ENCODE results near the gene RND2.
"Not testable (repeated sequence)": the region's sequence is repeated elsewhere in the genome, so short reads cannot be mapped to it uniquely, and the experiment has no call there.

The RND2 gene, protein sequence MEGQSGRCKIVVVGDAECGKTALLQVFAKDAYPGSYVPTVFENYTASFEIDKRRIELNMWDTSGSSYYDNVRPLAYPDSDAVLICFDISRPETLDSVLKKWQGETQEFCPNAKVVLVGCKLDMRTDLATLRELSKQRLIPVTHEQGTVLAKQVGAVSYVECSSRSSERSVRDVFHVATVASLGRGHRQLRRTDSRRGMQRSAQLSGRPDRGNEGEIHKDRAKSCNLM

DNA sequence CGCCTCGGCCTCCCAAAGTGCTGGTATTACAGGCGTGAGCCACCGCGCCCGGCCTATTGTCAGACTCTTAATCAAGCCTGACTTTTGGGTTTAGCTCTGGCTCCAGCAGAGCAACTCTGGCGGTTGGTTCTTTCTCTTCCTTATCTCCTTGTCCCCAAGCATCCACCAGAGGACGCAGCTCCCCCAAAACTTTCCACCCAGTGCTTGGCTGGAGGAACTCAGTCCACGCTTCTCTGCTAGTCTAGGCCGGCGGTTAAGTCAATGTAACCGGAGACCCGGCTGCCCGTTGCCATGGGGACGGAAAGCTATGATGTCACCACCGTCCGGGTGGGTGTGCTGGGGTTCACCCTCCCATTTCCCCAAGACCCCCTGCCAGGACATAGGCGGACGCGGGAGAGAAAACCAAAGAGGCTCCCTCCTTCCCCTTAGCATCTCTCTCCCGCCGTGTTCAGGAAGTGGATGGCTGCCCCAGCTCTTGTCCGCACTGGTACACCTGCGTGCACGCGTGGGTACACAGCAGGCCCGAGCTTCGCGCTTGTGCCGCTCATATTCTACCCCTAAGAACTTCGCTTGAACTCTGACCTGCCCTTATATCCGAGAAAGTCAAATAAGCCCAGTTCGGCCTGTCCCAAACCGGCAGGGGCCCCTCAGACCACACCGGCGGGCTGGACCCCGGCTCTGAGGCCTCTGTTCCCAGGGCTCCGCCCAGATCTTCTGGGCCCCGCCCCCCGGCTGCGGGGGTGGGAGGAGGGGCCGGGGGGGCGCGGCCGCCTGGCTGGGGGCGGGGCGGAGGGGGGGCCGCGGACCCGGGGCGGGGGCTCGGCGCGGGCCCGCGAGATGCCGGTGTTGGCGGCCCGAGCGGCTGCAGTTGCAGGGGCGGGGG lies at the start of gene RND2:
Gene RND2, plus strand, starts transcription at position 825 of the 883 bp plus-strand sequence. CDS start 117 bp downstream, outside the sequence.
- peak; percentile 61 for DNase-seq (ENCODE audit: low spot score)

- DNase-seq (ENCODE audit: low spot score) = no peak
Measured at GRCh38 chr17:42975265-42975664, 49.8 kb upstream of the RND2 start.

- DNase-seq (ENCODE audit: low spot score) = not testable (repeated sequence)
Measured at GRCh38 chr17:42975701-42976100, 49.3 kb upstream of the RND2 start.

DNA sequence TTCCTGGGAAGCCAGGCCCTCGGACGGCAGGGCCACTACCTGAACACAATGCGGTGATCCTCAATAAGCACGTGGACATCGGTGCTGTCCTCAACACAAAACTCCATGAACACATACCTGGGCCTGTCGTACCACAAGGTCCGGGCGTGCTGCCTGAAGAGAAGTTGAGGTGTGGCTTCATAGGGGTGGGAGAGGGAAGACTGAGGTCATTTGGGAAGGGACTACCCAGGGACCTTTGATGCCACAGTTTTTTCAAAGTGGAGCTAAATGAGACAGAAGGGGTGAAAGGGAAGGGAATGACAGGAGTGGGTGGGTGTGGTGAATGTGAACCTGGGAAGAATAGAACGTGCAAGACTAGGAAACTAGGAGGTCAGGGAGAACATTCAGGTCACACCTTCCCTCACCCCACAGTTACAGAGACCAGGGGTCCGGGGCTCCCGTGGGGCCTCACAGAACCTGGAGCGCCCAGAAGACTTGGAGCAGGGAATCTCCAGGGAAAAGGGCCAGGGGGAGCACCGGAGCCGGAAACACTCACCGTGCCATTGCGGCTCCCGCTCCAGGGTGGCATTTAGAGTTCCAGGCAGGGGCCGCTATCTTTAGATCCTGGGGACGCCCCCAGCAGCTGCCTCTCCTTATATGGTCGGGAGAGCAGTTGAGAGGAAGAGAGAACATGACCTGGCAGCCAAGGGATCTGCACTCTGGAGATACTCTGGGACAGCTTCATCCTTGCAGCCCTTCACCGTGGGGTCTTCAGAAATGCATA lies 45.3 kb upstream of the RND2 start, which contains the start of gene PTGES3L:
Gene PTGES3L, minus strand, starts transcription at position 570 of the 763 bp plus-strand sequence. Its CDS starts 27 bp downstream, at position 543.
- no peak for DNase-seq (ENCODE audit: low spot score)

DNA sequence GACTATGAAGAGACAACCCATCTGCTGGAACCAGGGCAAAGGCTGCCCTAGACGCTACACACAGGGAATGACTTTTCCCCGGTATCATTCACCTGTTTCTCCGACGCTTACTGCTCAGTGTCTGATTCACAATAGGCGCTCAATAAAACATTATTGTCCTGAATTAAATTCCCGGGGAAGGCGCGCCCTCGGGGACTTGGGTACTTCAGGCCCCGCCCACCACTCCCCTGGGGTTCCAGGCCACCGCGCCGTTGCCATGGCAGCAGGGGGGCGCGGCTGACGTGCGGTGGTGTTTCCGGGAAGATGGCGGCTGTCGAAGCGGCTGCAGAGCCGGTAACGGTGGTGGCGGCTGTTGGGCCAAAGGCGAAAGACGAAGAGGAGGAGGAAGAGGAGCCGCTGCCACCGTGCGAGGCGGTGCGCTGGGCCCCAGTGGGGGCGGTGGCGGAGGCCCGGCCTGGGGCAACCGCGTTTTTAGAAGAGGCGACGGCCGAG lies 44.7 kb upstream of the RND2 start, which contains the start of gene RUNDC1:
Gene RUNDC1, plus strand, starts transcription at position 292 of the 492 bp plus-strand sequence. Its CDS starts 12 bp downstream, at position 304.
- DNase-seq (ENCODE audit: low spot score) = peak; percentile 93

- peak; percentile 54 for DNase-seq (ENCODE audit: low spot score)
Measured at GRCh38 chr17:42980766-42981397, 44.1 kb upstream of the RND2 start.

- no peak for DNase-seq (ENCODE audit: low spot score)
Measured at GRCh38 chr17:42982266-42982665, 42.8 kb upstream of the RND2 start.

- no peak for DNase-seq (ENCODE audit: low spot score)
Measured at GRCh38 chr17:42985225-42985624, 39.8 kb upstream of the RND2 start.

GRCh38 chr17:42989141-42989540 lies 35.9 kb upstream of the RND2 start:
- DNase-seq (ENCODE audit: low spot score) = no peak

- no peak for DNase-seq (ENCODE audit: low spot score)
Measured at GRCh38 chr17:42989726-42990652, 35.0 kb upstream of the RND2 start.

GRCh38 chr17:42991471-42991870 lies 33.6 kb upstream of the RND2 start:
- DNase-seq (ENCODE audit: low spot score) = no peak

- no peak for DNase-seq (ENCODE audit: low spot score)
Measured at GRCh38 chr17:42992872-42993271, 32.2 kb upstream of the RND2 start.

DNA sequence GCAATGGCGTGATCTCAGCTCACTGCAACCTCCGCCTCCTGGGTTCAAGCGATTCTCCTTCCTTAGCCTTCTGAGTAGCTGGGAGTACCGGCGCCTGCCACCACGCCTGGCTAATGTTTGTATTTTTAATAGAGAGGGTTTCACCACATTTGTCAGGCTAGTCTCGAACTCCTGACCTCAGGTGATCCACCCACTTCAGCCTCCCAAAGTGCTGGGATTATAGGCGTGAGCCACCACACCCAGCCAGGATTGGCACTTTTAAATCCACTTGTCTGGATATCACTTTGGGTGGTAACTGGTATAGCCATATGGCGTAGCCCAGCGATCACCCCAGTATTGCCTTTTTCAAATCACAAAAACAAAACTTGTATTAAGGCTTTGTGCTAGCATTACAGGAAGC lies 31.1 kb upstream of the RND2 start:
- DNase-seq (ENCODE audit: low spot score) = not testable (repeated sequence)

DNA sequence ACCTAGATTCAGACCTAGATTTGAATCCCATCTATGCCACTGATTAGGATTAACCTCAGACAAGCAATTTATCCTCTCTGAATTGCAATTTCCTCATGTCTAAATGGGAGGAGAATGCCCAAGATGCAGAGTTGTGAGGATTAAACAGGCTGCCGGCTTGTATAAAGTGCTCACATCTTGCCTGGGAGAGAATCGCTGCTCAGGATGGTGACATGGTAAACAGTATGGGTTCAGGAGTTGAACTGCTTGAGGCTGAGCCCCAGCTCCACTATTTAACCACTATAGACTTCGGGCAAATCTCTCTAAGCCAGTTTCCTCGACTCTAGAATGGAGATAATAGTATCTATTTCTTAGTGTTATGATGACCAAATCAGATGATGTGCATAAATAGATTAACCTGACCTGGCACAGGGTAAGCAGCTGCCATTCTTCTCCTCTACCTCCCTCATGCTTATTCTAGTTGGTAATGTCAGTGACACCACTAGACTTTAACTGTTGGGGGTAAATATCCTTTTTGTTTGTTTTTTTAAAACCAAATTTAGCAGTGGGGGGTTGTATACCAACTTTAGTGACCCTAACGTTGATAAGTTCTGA lies 27.5 kb upstream of the RND2 start:
- no peak for DNase-seq (ENCODE audit: low spot score)

- DNase-seq (ENCODE audit: low spot score) = peak; percentile 99
Measured at GRCh38 chr17:42997984-42998938, 26.8 kb upstream of the RND2 start, which contains the start of gene RPL27. TSS of gene RPL27 (plus strand) at chr17:42998419. CDS start at chr17:42998751, 332 bp downstream.

DNA sequence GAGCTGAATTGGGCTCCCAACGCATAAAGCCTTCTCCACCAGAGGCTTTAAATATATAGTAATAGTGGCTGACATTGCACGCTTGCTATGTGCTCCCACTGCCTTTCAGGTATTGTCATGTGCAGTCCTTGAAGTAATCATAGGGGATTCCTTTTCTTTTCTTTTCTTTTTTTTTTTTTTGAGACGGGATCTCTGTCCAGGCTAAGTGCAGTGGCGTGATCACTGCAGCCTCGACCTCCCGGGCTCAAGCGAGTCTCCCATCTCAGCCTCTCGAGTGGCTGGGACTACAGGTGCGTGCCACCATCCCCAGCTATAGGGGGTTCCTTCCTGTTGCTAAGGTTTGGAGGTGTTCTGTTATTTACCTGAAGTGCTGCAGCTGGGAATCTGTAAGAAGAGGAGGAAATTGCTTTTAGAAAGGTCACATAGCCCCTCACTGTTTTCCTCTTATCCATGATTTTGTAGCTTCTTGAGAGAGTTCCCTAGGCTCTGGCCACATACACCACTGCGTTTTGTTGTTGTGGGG lies 26.0 kb upstream of the RND2 start:
- DNase-seq (ENCODE audit: low spot score) = no peak

DNA sequence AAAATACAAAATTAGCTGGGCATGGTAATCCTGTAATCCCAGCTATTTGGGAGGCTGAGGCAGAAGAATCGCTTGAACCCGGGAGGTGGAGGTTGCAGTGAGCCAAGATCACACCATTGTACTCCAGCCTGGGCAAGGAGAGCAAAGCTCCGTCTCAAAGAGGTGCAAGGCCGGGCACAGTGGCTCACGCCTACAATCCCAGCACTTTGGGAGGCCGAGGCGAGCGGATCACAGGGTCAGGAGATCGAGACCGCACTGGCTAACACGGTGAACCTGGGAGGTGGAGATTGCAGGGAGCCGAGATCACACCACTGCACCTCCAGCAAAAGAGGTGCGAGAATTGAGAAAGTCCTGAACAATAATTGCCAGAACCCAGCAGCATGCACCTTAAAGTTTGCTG lies 24.1 kb upstream of the RND2 start:
- not testable (repeated sequence) for DNase-seq (ENCODE audit: low spot score)

DNA sequence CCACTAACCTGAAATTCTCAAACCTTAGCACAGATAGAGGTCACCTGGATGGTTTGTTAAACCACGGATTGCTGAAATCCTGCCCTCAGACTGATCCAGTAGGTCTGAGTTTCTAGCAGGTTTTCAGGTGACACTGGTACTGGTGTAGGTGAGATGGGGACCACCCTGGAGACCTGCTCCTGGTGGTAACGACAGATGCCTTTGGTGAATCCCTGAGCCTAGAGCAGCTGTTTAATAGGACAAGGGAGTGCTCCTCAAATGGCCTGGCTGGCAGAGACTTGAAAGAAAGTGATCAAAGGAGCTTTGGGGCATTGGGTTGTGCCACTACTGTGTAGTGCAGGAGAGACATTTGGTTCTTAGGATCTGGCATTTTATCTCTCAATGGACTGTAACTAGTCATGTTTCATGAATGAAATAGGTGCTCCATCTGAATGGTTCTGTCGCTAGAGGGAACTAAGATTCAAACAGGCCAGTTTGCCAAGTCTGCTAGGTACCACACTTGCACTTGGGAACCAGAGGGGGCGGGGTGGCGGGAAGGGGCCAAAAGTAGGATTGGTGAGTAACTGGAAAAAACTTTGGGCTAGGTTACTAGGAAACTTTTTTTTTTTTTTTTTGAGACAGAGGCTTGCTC lies 21.4 kb upstream of the RND2 start:
- no peak for DNase-seq (ENCODE audit: low spot score)

All from hematopoietic multipotent progenitor cell treated with erythropoietin and hydrocortisone succinate and interleukin-3 and kit ligand, for 15 days (in vitro differentiated cells).